Measurements from ENCODE around the gene TTYH2.

DNA sequence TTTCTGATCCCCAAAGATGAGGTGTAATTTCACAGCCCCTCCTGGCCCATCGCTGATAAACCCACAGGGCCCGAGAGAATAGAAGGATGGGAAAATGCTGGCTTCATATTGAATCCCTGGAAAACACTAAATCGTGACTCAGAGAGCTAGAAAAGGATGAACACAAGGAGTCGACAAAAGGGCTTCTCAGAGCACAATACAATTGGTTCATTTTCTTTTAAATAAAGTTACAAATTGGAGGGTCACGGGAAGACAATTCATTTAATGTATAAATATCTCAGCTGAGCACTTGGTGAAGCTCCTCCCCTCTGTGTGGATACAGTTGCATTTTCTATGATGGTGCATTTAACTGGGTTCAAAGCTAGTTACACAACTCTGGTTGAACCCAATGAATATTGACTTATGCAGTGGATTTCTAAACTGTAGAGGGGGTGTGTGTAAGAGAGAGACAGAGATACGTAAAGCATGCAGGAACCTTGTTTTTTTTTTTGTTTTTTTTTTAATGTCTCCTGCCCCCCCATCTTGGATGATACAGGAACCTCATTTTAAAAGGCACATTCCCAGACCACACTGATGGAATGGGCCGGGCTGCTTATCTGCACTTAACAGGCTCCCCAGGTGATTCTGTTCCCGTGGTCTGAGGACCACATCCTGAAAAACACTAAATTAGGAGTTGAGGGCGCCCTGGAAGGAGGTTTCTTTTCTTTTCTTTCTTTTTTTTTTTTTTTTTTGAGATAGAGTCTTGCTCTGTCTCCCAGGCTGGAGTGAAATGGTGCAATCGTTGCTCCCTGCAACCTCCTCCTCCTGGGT is 14.1 kb downstream of the TTYH2 start:
- no peak for TF ChIP-seq POLR2AphosphoS5 (IDR thresholded peaks at IDR 0.05; ENCODE audit: insufficient read depth in 1 of 2, low read depth in 1 of 2)
- TF ChIP-seq, protein P1, sequence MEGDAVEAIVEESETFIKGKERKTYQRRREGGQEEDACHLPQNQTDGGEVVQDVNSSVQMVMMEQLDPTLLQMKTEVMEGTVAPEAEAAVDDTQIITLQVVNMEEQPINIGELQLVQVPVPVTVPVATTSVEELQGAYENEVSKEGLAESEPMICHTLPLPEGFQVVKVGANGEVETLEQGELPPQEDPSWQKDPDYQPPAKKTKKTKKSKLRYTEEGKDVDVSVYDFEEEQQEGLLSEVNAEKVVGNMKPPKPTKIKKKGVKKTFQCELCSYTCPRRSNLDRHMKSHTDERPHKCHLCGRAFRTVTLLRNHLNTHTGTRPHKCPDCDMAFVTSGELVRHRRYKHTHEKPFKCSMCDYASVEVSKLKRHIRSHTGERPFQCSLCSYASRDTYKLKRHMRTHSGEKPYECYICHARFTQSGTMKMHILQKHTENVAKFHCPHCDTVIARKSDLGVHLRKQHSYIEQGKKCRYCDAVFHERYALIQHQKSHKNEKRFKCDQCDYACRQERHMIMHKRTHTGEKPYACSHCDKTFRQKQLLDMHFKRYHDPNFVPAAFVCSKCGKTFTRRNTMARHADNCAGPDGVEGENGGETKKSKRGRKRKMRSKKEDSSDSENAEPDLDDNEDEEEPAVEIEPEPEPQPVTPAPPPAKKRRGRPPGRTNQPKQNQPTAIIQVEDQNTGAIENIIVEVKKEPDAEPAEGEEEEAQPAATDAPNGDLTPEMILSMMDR (IDR thresholded peaks at IDR 0.05), result no peak

Measured in vagina (tissue), 2 donors.